ENCODE measurements around the gene RNF10.

DNA sequence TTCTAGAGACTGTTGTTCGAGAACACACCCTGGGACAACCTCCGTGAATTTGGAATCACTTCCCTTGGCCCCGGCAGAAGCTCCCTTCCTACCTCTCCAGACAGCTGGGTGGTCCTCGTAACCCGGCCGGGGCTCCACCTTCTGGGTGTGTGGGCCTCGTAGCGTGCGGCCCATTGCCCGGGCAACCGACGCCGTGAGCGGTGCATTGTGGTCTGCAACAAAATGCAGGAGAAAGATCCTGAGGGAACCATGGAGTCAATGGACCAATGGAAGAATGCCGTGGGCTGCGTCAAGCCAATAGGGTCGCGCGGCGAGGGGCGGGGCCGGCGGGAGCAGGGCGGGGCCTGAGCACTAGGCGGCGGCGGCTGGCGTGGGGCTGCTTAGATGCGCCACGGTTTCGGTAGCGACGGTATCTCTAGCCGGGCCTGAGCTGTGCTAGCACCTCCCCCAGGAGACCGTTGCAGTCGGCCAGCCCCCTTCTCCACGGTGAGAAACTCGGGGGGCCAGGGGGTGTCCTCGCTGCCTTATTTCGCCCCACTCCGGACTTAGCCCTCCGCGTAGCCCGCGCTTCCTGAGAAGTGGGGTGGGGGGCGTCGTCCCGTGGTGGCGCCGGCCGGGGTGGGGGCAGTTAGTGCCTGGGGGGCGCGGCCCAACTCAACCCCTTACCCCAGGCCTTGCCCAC, 38.3 kb upstream of the RNF10 start, which contains the start of gene DYNLL1:
- no peak for TF ChIP-seq MECOM (CRISPR knock-in tag; IDR thresholded peaks at IDR 0.05)
- no peak for TF ChIP-seq KAT7 (CRISPR knock-in tag; IDR thresholded peaks at IDR 0.05; ENCODE audit: borderline replicate concordance)
- TF ChIP-seq TEAD2 (tag; IDR thresholded peaks at IDR 0.05), result no peak
- TF ChIP-seq RBBP5 (IDR thresholded peaks at IDR 0.05; ENCODE audit: borderline replicate concordance, insufficient read depth, low read length, poor library complexity, severe bottlenecking), result no peak
- peak; percentile 90 for TF ChIP-seq POLR2AphosphoS5 (IDR thresholded peaks at IDR 0.05; ENCODE audit: control insufficient read depth, insufficient read depth, low read depth, low read length)

Measured in K562 (cell line).